GM12801 (cell line): ENCODE measurements around the gene DCBLD1.

Experiments
- TF ChIP-seq, protein P1 (sequence below): IDR thresholded peaks from one replicate; pipeline ENCODE4 v1.5.1; 2011; ENCODE audit warnings: control low read depth; ENCODE audit not compliant: insufficient read length; ENCODE audit errors: extremely low read depth

Gene DCBLD1

DNA sequence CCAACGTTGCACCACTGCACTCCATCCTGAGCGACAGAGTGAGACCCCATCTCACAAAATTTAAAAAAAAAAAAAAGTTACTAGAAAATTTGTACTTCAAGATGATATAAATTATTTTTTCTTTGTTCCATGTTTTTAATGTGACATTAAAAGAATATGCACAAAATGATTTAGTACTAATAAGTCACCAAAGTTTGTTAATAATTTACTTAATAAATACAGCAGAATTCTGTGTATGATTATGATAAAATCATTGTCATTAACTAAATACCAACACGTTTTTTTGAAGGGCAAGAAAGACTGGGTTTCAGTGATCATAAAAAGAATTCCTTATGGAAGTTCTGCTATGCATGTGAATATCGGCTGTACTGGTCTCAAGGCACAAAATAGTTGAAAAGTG, 91.7 kb downstream of the DCBLD1 start:
- TF ChIP-seq, protein P1, sequence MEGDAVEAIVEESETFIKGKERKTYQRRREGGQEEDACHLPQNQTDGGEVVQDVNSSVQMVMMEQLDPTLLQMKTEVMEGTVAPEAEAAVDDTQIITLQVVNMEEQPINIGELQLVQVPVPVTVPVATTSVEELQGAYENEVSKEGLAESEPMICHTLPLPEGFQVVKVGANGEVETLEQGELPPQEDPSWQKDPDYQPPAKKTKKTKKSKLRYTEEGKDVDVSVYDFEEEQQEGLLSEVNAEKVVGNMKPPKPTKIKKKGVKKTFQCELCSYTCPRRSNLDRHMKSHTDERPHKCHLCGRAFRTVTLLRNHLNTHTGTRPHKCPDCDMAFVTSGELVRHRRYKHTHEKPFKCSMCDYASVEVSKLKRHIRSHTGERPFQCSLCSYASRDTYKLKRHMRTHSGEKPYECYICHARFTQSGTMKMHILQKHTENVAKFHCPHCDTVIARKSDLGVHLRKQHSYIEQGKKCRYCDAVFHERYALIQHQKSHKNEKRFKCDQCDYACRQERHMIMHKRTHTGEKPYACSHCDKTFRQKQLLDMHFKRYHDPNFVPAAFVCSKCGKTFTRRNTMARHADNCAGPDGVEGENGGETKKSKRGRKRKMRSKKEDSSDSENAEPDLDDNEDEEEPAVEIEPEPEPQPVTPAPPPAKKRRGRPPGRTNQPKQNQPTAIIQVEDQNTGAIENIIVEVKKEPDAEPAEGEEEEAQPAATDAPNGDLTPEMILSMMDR = no peak

DNA sequence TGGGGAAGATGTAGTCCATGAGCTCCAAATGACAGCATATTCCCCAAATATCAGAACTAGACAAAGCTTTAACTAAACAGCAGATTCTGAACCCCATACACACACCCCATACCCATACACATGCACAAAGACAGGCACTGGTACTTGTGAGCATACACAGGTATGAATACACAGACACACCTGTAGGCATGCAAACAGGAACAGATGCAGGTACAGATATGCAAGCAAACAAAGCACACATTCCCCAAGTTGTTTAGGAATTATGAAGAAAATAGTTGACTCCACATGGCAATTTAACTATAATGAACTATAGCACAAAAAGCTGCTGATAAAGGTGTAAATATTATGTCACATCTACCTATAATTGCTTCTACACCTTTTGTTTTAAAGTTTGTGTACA, 103.2 kb downstream of the DCBLD1 start:
- TF ChIP-seq, protein P1 = no peak

DNA sequence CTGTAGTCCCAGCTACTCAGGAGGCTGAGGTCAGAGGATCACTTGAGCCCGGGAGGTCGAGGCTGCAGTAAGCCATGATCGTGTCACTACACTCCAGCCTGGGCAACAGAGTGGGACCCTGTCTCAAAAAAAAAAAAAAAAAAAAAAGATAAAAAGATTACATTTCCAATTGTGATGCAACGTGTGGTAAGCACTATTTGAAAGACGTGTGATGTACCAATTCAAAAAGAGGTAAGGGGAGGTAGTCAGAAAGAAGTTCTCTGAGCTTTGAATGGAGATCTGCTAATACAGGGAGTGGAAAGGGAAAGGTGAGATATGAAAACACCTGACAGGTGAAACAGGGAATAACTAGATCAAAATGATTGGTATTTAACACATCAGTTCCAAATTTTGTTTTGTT, 108.0 kb downstream of the DCBLD1 start:
- TF ChIP-seq, protein P1 = no peak

DNA sequence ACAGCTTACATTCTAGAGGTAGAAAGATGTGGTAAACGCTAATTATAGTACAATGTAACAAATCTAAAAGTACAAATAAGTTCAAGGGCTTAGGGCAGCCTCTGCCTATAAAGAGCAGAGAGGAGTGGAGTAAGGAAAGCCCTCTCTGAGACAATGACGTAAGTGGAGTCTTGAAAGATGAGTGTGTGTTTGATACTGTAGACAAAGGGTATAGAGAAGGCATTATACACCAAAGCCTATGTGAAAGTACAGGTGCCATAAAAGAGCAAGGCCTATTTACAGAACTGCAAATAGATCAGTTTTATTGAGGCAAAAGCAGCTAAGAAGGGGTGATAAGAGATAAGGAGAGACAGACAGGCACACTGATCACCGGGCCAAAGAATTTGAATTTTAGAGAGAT, 108.9 kb downstream of the DCBLD1 start:
- TF ChIP-seq, protein P1 = no peak

DNA sequence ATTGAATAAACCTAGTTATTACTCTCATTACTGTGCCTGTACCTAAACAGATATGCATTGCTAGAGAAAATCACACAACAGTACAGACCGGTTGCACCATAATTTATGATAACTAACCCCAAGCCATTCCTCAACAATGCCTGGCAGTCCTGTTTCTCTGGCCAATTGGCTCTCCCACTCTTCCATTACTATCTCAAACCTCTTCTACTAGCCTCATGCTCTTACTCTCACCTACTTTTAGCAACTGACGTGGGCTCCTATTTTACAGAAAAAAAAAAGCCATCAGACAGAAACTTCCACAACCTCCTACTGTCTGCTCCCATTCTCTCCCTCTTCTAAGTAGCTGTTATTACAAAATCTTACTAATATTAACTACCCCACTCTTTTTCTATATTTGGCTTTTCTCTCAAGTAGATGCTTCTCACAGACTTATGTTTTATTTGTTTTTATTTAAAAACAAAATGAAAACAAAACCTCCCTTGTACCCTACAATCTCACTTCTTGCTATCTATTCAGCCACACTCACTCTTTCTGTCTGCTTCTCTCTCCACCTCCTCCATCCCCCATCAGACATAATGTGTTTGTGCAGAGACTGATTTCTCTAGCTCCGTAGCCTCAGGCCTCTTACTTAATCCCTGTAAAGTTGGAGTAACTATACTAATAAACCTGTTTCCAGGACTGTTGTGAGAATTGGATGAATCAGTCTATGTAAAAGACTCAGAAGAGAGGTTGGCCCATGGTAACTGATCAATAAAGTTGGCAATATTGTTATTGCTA, 110.7 kb downstream of the DCBLD1 start:
- TF ChIP-seq, protein P1 = no peak

DNA sequence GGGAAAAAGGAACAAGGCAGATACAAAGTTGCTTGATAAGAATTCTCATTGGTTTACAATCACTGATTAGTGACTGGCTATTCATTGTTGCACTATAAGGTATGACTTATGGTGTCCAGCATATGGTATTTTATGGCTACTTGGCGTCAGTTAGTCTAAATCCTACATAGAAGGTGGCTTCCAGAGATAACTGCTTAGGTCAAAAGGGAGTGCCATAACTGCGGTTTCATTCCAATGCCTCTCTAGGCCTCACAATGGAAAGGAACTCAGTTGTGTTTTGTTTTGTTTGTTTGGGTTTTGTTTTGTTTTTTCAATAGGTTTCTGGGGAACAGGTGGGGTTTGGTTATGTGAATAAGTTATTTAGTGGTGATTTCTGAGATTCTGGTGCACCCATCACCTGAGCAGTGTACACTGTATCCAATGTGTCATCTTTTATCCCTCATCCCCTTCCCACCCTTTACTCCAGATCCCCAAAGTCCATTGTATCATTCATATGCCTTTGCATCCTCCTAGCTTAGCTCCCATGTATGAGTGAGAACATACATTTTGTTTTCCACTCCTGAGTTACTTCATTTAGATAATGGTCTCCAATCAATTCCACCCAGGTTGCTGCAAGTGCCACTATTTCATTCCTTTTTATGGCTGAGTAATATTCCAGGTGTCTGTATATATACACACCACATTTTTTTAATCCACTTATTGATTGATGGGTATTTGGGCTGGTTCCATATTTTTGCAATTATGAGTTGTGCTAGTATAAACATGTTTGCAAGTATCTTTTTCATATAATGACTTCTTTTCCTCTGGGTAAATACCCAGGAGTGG, 112.8 kb downstream of the DCBLD1 start:
- TF ChIP-seq, protein P1 = no peak

DNA sequence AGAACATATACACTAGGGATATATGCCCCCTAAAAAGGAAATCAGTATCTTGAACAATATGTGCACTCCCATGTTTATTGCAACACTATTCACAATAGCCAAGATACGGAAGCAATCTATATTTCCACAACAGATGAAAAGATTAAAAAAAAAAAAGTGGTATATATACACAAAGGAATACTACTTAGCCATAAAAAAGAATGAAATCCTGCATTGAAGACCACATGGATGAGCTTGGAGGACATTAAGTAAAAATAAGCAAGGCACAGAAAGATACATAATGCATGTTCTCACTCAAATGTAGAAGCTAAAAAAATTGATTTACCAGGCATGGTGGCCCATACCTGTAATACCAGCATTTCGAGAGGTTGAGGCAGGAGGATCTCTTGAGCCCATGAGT, 115.3 kb downstream of the DCBLD1 start:
- TF ChIP-seq, protein P1 = no peak
